ENCODE measurements around the gene TTC7B.

Gene TTC7B

GRCh38 chr14:90599748-90600507 lies 216.3 kb downstream of the TTC7B start:
- no peak for DNase-seq (ENCODE audit: low read depth)

DNA sequence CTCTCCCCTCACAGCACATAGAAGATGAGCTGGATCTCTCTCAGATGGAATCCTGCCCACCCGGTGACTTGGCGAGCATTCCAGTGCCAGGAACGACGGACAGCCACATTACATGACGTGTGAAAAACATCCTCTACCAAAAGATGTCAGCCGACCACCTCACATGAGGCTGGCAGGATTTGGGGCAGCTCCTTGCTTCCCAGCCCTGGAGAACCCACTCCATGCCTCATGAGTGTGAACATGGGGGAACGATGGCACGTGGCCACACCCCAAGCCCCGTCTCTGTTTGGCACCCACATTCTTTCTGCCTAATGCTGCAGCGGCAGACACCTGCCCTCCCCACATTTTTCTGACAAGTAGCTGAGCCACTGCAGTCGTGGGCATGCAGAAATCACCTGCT lies 216.9 kb downstream of the TTC7B start:
- DNase-seq (ENCODE audit: low read depth) = no peak

DNA sequence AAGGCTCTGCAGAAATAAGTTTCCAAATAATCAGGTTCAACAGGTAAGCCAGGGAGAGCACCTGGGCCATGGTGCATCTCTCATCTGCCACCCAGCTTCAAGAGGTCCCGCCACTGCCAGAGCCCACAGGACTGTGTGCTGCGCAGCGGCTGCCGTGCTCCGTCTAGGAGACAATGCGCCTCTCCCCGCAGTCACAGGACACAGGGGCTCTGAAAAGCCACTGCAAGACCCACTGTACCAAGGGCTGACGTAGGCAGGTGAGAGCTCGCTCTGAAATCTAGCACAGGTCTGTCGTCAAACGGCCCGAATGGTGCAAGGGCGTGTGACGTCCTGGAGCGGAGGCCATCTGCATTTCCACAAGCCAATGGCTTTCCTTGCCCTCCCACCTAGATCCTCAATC lies 218.3 kb downstream of the TTC7B start:
- no peak for DNase-seq (ENCODE audit: low read depth)

DNA sequence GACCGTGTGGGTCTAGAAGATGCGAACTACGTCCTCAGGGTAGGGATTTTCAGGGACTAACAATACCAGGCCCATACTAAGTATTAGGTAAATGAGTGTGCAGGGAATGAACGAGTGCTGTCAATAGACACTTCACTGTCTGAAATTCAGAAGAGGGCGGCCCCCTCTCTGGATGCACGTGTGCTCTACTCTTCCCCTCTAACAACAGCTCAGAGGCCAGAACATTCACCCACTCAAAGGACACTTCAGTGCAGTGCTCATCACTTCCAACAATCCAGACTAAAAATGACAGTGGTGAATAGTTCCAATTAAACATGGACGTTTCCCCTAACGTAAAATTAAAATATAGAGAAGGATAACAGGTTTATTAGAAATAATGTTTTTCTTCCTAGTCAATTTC lies 219.5 kb downstream of the TTC7B start:
- no peak for DNase-seq (ENCODE audit: low read depth)

DNA sequence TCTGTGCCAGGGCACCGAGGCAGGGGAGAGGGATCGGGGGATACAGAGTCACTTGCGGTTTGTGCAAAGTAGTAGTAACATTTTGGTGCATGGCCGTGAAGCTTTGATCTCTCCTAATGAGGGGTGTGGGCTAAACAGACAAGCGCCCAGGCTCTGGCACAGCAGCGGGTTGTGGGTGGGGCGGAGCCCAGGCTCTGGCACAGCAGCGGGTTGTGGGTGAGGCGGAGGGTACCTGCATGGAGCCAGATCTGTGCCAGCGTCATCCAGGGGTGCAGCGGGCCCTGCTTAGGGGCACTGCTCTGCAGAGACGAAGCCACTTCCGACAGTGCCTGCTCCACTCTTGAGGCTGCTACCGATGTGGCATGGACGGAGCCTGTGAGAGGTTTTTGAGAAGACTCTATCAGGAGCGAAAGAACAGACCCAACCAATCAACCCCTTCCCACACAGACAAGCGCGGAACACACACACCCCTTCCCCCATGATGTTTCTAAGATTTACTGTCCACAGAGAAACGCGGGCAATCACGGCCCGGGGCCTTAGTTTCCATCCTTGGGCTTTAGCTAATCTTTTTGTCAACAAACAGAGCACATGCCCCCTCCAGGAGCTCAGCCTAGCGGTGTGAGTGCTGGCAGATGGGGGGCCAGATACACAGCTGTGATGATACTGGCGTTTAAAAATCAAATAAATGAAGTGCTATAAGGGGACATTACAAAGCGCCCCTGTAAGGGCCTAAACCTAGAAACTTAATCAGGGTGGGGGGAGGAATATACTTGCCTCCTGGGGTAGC lies 222.8 kb downstream of the TTC7B start:
- DNase-seq (ENCODE audit: low read depth) = no peak

DNA sequence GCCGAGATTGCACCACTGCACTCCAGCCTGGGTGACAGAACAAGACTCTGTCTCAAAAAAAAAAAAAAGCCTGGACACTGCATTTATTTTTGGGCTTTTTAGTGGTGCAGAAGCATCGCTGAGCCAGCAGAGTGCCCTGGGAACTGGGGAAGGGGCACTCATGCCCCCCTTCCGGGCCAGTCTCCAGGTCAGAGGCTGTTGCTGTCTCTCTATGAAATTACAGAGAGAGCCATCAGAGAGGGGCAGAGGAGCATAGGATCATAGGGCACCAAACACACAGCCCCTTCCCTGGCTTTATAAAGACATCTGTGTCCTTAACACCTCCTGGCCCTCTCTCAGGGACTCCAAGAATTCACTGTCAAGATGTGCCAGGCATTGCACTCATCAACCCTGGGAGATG lies 223.6 kb downstream of the TTC7B start:
- no peak for DNase-seq (ENCODE audit: low read depth)

- no peak for DNase-seq (ENCODE audit: low read depth)
These were observed 228.3 kb downstream of the TTC7B start for GRCh38 chr14:90587918-90588317.

GRCh38 chr14:90587252-90587910 lies 228.8 kb downstream of the TTC7B start:
- no peak for DNase-seq (ENCODE audit: low read depth)

- no peak for DNase-seq (ENCODE audit: low read depth)
These were observed 231.1 kb downstream of the TTC7B start for GRCh38 chr14:90585106-90585505.

DNA sequence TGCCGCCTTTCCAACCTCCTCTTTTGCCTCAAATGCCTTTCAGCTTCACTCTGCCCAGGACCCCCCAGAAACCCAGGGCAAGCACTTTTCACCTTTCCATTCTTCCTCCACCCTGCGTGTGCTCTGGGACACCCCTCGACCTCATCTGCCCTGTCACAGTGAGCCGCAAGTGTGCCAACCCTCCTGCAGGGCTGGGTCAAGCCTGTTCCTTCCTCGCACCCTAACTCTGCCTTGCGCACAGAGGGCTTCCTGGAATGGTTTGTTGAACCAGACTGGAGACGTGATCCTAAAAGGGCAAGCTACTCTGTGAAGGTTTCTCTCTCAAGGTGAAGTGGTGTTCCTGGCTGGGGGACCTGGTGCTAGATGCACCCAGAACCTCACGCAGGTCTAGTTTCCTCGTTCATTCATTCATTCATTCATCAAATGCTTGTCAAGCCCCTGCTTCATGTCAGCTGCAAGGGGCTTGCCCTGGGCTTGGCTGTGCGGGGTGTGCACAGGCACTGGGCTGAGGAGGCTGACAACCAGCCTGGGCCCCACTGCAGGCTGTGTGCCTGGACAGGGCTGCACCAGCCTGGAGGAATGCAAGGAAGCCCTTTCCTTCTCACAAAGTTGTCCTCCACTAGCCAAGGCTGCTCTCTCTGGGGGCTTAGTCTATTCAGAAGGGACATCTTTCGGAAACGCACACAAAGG lies 232.2 kb downstream of the TTC7B start:
- no peak for DNase-seq (ENCODE audit: low read depth)

- DNase-seq (ENCODE audit: low read depth) = no peak
These were observed 232.8 kb downstream of the TTC7B start for GRCh38 chr14:90583427-90583826.

- no peak for DNase-seq (ENCODE audit: low read depth)
These were observed 234.1 kb downstream of the TTC7B start for GRCh38 chr14:90582166-90582565.

- no peak for DNase-seq (ENCODE audit: low read depth)
These were observed 234.5 kb downstream of the TTC7B start for GRCh38 chr14:90581745-90582144.

DNA sequence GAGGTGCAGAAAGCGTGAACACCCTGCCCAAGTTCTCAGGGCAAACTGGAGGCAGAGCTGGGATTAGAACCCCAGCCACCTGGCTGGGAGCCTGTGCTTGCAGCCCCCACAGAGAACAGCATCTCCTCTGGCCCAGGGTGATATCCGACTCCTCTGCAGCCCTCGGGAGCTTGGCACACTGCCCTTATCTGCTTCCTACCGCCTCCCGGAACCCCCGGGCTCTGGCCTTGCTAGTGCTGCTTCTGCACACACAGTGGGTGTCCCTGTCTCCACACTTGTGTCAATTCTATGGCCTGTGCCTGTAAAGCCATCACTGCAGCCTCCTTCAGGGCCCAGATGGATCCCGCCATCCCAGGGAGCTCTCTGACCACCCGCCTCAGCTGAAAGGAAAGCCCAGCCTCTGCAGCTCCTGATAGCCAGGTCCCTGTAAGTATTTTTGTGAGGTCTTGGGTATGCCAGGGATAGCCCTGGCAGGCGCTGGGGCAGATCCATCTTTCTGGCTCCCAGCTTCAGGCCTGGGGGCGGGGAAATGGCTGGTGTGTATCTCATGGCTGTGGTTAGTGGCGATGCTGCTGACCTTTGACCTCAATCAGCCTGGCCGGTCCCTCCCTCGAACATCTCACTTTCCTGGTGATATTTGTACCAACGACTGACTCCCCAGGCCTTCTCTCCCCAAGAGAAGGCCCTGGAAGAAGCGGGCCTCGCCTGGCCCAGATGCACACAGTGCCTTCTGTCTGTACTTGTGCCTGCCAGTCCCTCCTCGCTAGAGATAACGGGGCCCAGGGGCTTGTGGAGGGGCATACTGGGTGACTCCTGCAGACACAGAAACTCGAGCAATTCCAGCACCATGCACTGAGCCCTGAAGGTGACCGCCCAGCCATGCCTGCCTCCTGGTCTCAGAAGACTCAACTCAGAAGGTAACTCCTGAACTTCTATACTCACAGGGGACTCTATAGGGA lies 235.6 kb downstream of the TTC7B start:
- DNase-seq (ENCODE audit: low read depth) = no peak

GRCh38 chr14:90579816-90580215 lies 236.4 kb downstream of the TTC7B start:
- DNase-seq (ENCODE audit: low read depth) = no peak

GRCh38 chr14:90579088-90579487 lies 237.1 kb downstream of the TTC7B start:
- DNase-seq (ENCODE audit: low read depth) = no peak

- no peak for DNase-seq (ENCODE audit: low read depth)
These were observed 237.8 kb downstream of the TTC7B start for GRCh38 chr14:90578283-90578985.

- no peak for DNase-seq (ENCODE audit: low read depth)
These were observed 238.5 kb downstream of the TTC7B start for GRCh38 chr14:90577661-90578282.

DNA sequence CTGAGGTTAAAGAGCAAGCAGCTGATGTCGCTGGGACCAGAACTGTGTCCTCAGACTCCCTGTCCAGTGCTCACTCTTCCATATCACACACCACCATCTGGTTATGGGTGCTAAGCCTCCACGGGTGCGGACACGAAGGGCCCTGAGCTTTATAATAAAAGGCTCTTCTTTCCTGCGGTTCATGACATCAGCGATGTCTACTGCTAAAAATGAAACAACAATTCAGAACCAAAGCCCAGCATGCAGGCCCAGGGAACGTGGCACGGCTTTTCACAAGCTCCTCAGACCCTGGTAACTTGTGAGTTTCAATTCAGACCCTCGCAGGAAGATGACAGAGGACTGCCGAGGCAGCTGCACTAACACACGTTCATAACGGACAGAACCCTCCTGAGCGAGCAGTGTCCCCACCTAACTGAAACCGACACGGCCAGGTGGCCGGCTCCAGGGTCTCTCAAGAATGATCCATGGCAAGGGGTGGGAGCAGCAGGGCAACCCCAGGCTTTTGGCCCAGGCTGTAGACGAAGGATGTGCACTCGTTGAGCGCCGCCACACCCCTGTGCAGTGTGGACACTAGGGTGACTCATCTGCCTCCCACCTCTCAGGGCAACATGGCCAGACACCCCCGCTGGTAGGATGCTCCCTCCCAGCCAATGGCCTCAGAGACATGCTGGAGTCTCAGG lies 239.1 kb downstream of the TTC7B start:
- DNase-seq (ENCODE audit: low read depth) = no peak

DNA sequence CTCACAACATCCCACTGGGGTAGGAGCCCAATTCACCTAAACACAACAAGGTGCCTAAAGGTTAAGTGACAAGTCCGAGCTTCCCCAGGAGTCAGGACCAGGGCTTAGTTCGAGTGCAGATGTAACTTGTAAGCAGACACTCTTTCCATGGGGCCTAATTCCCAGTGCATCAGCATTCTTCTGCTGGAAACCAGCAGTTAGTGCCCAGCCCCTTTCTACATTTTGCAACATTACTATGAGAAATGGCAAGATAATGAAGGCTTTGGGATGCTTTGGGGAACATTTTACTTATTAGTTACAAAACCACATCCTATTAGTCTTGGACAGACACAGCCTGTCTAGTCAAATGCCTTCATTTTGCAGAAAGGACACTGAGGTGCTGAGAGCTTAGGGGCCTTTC lies 239.6 kb downstream of the TTC7B start:
- DNase-seq (ENCODE audit: low read depth) = no peak
